GM23338 (cell line): ENCODE measurements around the gene HMG20B. TPM values are rescaled to one million over a fixed set of nuclear protein-coding genes. Genes with fewer than 3 reads are reported as not detected.

Experiments
- ATAC-seq: fragments of 200-7000 bp; cut with Tn5 transposase; 3 replicates; pipeline ENCODE4 v1.9.1; 2020
- DNase-seq: peaks from one replicate; pipeline ENCODE4 v3.0.0-alpha.2; 2015; ENCODE audit warnings: low spot score
- H2AFZ ChIP-seq: fragments of 200-600 bp; sonication (generic); 2 replicates; pipeline ENCODE4 v1.8.0; 2016; ENCODE audit warnings: antibody characterized with exemption, mild to moderate bottlenecking, moderate library complexity
- H3F3A ChIP-seq: fragments of 200-600 bp; sonication (generic); replicated peaks from 2 replicates; pipeline ENCODE4 v1.8.0; 2017; ENCODE audit warnings: antibody characterized with exemption, mixed run types, low read depth
- H3K27ac ChIP-seq: fragments of 200-600 bp; sonication (generic); 2 replicates; pipeline ENCODE4 v1.6.1; 2016; ENCODE audit warnings: low read depth
- H3K27me3 ChIP-seq: fragments of 200-600 bp; sonication (generic); 2 replicates; pipeline ENCODE4 v1.8.0; 2016; ENCODE audit warnings: mild to moderate bottlenecking, mixed run types, moderate library complexity; ENCODE audit not compliant: insufficient read depth
- H3K36me3 ChIP-seq: fragments of 200-600 bp; sonication (generic); 2 replicates; pipeline ENCODE4 v1.8.0; 2016; ENCODE audit warnings: mild to moderate bottlenecking; ENCODE audit not compliant: insufficient read depth
- H3K4me1 ChIP-seq: fragments of 200-600 bp; sonication (generic); 2 replicates; pipeline ENCODE4 v1.8.0; 2016; ENCODE audit warnings: mild to moderate bottlenecking, moderate library complexity; ENCODE audit not compliant: insufficient read depth
- H3K4me2 ChIP-seq: fragments of 200-600 bp; sonication (generic); 2 replicates; pipeline ENCODE4 v1.7.1; 2017; ENCODE audit warnings: mixed run types
- H3K4me3 ChIP-seq: fragments of 200-600 bp; sonication (generic); 2 replicates; pipeline ENCODE4 v1.6.1; 2016; ENCODE audit warnings: mixed run types
- H3K79me2 ChIP-seq: fragments of 200-600 bp; sonication (generic); replicated peaks from 2 replicates; pipeline ENCODE4 v1.8.0; 2017; ENCODE audit warnings: mild to moderate bottlenecking; ENCODE audit not compliant: insufficient read depth
- H3K9me2 ChIP-seq: fragments of 200-600 bp; sonication (generic); 2 replicates; pipeline ENCODE4 v1.8.0; 2017; ENCODE audit not compliant: insufficient read depth
- H4K20me1 ChIP-seq: fragments of 200-600 bp; sonication (generic); replicated peaks from 2 replicates; pipeline ENCODE4 v1.8.0; 2017; ENCODE audit warnings: mild to moderate bottlenecking; ENCODE audit not compliant: insufficient read depth
- H3K27ac Mint-ChIP-seq: 2 replicates; pipeline ENCODE4 v1.8.0; 2020; ENCODE audit warnings: inconsistent platforms, mild to moderate bottlenecking, moderate library complexity, mixed read lengths
- H3K27me3 Mint-ChIP-seq: 3 replicates; pipeline ENCODE4 v1.8.0; 2022; ENCODE audit warnings: low read depth, mild to moderate bottlenecking, moderate library complexity, mixed read lengths, inconsistent platforms; ENCODE audit not compliant: insufficient read depth, poor library complexity
- H3K36me3 Mint-ChIP-seq: 3 replicates; pipeline ENCODE4 v1.8.0; 2021; ENCODE audit warnings: low read depth, mild to moderate bottlenecking, inconsistent platforms, moderate library complexity, mixed read lengths
- H3K4me1 Mint-ChIP-seq: 3 replicates; pipeline ENCODE4 v1.8.0; 2020; ENCODE audit warnings: mild to moderate bottlenecking, inconsistent platforms, mixed read lengths
- H3K4me3 Mint-ChIP-seq: 3 replicates; pipeline ENCODE4 v1.8.0; 2021; ENCODE audit warnings: moderate library complexity, mild to moderate bottlenecking, inconsistent platforms, mixed read lengths
- H3K9me3 Mint-ChIP-seq: 3 replicates; pipeline ENCODE4 v1.8.0; 2020; ENCODE audit warnings: moderate library complexity, mild to moderate bottlenecking, inconsistent platforms, mixed read lengths
- CREB1 ChIP-seq: fragments of 250-450 bp; sonication (Bioruptor Pico); IDR thresholded peaks from 2 replicates; pipeline ENCODE4 v1.5.0; 2020; ENCODE audit warnings: low read depth, mild to moderate bottlenecking, moderate library complexity
- EZH2 ChIP-seq: fragments of 200-600 bp; sonication (generic); IDR thresholded peaks from one replicate; pipeline ENCODE4 v1.8.0; 2017; ENCODE audit warnings: antibody characterized with exemption, mild to moderate bottlenecking, low read depth; ENCODE audit not compliant: unreplicated experiment
- EZH2phosphoT487 ChIP-seq: fragments of 200-600 bp; sonication (generic); IDR thresholded peaks from one replicate; pipeline ENCODE4 v1.8.1; 2018; ENCODE audit warnings: antibody characterized with exemption; ENCODE audit not compliant: unreplicated experiment
- JUNB ChIP-seq: IDR thresholded peaks from one replicate; pipeline ENCODE4 v1.6.1; 2016; ENCODE audit warnings: antibody characterized with exemption; ENCODE audit not compliant: unreplicated experiment
- NANOG ChIP-seq: IDR thresholded peaks from 2 replicates; pipeline ENCODE4 v1.6.1; 2016; ENCODE audit warnings: antibody characterized with exemption, borderline replicate concordance
- STAT1 ChIP-seq: IDR thresholded peaks from one replicate; pipeline ENCODE4 v1.6.1; 2016; ENCODE audit warnings: antibody characterized with exemption; ENCODE audit not compliant: unreplicated experiment
- ZNF114 ChIP-seq: fragments of 250-450 bp; sonication (Bioruptor Pico); IDR thresholded peaks from 2 replicates; pipeline ENCODE4 v1.5.0; 2020; ENCODE audit warnings: mild to moderate bottlenecking, moderate library complexity
- ZNF331 ChIP-seq: fragments of 250-450 bp; sonication (Bioruptor Pico); IDR thresholded peaks from 2 replicates; pipeline ENCODE4 v1.5.0; 2020; ENCODE audit warnings: low read depth, mild to moderate bottlenecking, moderate library complexity
- polyA plus RNA-seq: library from polyadenylated mRNA; unstranded; fragments of >200 nt; fragmentation: Nextera tagmentation; extraction: Ambion mirVana; gene quantifications from 2 replicates; pipeline ENCODE4 v1.2.1, GENCODE V29; 2016
- total RNA-seq: library from RNA; depleted of rRNA; stranded (reverse); fragments of >200 nt; shearing (Covaris generic); gene quantifications from 2 replicates; pipeline ENCODE4 v1.2.3, GENCODE V29; 2014
- TF ChIP-seq, protein P1 (sequence below): IDR thresholded peaks from 2 replicates; pipeline ENCODE4 v1.6.1; 2016; ENCODE audit warnings: antibody characterized with exemption
- TF ChIP-seq, protein P2 (sequence below): fragments of 250-450 bp; sonication (Bioruptor Pico); IDR thresholded peaks from 2 replicates; pipeline ENCODE4 v1.5.0; 2020; ENCODE audit warnings: mild to moderate bottlenecking, moderate library complexity

Gene HMG20B
- total and polyA plus RNA-seq, 2 experiments from 2014 or later: 74.1 to 130 TPM

DNA sequence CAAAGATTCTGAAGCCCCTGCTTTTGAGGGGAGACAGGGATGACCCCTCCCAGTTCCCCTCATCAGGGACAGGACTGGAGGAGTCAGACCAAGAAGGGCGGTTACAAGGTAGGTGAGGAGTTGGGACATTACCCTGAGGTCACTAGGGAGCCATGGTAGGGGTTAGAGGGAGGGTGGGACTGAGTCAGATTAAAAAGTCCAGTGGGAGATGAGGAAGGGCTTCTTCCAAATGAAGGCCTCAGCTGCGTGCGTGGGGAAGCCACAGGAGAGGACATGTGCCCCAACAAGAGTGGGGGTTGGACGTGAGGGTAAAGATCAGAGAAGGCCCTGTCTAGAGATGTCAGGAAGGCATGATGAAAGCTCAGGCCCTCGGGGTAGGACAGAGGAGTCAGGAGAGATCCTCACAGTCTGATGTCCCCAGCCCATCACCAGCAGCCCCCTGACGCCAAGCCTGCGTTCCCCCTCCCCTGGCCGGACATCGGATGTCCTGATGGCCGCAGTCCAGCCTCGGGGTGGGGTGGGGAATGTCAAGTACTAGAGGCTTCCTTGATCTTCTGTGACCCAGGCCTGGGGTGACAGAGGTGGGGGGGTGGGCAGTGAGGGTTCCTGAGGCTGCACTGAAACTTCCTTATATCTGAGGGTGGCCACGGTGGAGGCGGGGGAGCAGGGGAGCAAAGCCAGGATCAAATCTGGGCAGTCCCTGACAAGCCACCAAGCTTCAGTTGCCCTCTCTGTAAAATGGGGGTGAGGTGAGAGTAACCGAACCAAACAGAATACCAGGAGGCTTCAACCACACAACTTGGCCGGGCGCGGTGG lies 8.8 kb upstream of the HMG20B start:
- no peaks in the 10 kb centered on the region for H3F3A ChIP-seq
- Mint-ChIP-seq H3K4me3 (no peak overlapping the region), H3K27ac (no peak overlapping the region), H3K27me3 (peaks cover 1% of the 10 kb centered on the region), H3K9me3 (no peaks in the 10 kb centered on the region), H3K4me1 (no peaks in the 10 kb centered on the region), H3K36me3 (no peaks in the 10 kb centered on the region)
- no peak overlapping the region for H3K4me3 ChIP-seq
- no peaks in the 10 kb centered on the region for H3K79me2 ChIP-seq
- no peak overlapping the region for H3K4me2 ChIP-seq
- H4K20me1 ChIP-seq: no peaks in the 10 kb centered on the region; the same call in 1 of the 2 replicates
- ATAC-seq (no peak), DNase-seq (no peak)
- no peak overlapping the region for H3K27ac ChIP-seq
- TF ChIP-seq, protein P1, sequence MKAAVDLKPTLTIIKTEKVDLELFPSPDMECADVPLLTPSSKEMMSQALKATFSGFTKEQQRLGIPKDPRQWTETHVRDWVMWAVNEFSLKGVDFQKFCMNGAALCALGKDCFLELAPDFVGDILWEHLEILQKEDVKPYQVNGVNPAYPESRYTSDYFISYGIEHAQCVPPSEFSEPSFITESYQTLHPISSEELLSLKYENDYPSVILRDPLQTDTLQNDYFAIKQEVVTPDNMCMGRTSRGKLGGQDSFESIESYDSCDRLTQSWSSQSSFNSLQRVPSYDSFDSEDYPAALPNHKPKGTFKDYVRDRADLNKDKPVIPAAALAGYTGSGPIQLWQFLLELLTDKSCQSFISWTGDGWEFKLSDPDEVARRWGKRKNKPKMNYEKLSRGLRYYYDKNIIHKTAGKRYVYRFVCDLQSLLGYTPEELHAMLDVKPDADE: no peak
- no peak for TF ChIP-seq STAT1
- TF ChIP-seq CREB1 (CRISPR knock-in tag): no peak
- TF ChIP-seq ZNF114 (CRISPR knock-in tag): no peak
- H3K4me1 ChIP-seq: no peaks in the 10 kb centered on the region
- H3K9me2 ChIP-seq: no peaks in the 10 kb centered on the region
- no peaks in the 10 kb centered on the region for H3K36me3 ChIP-seq
- H2AFZ ChIP-seq: no peak overlapping the region
- H3K27me3 ChIP-seq: no peaks in the 10 kb centered on the region

DNA sequence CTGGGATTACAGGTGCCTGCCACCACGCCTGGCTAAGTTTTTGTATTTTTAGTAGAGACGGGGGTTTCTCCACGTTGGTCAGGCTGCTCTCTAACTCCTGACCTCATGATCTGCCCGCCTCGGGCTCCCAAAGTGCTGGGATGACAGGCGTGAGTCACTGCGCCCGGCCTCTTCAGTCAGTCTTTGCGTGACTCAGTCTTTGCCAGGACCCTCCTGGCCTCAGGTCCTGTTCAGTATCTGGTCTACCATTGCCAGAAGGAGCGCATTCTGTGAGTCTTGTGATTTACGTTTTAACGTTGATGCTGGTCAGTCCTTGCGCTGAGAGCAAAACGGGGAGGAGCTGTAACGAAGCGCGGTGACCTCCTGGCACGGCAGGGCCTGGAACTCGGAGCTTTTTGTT lies 7.6 kb upstream of the HMG20B start:
- H2AFZ ChIP-seq: no peak overlapping the region
- H3K36me3 ChIP-seq: no peaks in the 10 kb centered on the region
- Mint-ChIP-seq H3K9me3 (no peaks in the 10 kb centered on the region), H3K36me3 (no peaks in the 10 kb centered on the region), H3K4me3 (no peak overlapping the region), H3K27me3 (peaks cover 4% of the 10 kb centered on the region), H3K4me1 (no peaks in the 10 kb centered on the region), H3K27ac (no peak overlapping the region)
- ATAC-seq (no peak), DNase-seq (no peak)
- no peaks in the 10 kb centered on the region for H3F3A ChIP-seq
- no peak overlapping the region for H3K4me2 ChIP-seq
- no peaks in the 10 kb centered on the region; the same call in 1 of the 2 replicates for H4K20me1 ChIP-seq
- no peaks in the 10 kb centered on the region for H3K9me2 ChIP-seq
- H3K4me3 ChIP-seq: no peak overlapping the region
- H3K4me1 ChIP-seq: no peaks in the 10 kb centered on the region
- H3K79me2 ChIP-seq: no peaks in the 10 kb centered on the region
- H3K27me3 ChIP-seq: no peaks in the 10 kb centered on the region
- no peak overlapping the region for H3K27ac ChIP-seq
- TF ChIP-seq CREB1 (CRISPR knock-in tag) (no peak), EZH2 (no peak), JUNB (no peak), EZH2phosphoT487 (no peak), STAT1 (no peak), ZNF331 (CRISPR knock-in tag) (no peak), NANOG (no peak)
- TF ChIP-seq, protein P1: no peak
- TF ChIP-seq, protein P2, sequence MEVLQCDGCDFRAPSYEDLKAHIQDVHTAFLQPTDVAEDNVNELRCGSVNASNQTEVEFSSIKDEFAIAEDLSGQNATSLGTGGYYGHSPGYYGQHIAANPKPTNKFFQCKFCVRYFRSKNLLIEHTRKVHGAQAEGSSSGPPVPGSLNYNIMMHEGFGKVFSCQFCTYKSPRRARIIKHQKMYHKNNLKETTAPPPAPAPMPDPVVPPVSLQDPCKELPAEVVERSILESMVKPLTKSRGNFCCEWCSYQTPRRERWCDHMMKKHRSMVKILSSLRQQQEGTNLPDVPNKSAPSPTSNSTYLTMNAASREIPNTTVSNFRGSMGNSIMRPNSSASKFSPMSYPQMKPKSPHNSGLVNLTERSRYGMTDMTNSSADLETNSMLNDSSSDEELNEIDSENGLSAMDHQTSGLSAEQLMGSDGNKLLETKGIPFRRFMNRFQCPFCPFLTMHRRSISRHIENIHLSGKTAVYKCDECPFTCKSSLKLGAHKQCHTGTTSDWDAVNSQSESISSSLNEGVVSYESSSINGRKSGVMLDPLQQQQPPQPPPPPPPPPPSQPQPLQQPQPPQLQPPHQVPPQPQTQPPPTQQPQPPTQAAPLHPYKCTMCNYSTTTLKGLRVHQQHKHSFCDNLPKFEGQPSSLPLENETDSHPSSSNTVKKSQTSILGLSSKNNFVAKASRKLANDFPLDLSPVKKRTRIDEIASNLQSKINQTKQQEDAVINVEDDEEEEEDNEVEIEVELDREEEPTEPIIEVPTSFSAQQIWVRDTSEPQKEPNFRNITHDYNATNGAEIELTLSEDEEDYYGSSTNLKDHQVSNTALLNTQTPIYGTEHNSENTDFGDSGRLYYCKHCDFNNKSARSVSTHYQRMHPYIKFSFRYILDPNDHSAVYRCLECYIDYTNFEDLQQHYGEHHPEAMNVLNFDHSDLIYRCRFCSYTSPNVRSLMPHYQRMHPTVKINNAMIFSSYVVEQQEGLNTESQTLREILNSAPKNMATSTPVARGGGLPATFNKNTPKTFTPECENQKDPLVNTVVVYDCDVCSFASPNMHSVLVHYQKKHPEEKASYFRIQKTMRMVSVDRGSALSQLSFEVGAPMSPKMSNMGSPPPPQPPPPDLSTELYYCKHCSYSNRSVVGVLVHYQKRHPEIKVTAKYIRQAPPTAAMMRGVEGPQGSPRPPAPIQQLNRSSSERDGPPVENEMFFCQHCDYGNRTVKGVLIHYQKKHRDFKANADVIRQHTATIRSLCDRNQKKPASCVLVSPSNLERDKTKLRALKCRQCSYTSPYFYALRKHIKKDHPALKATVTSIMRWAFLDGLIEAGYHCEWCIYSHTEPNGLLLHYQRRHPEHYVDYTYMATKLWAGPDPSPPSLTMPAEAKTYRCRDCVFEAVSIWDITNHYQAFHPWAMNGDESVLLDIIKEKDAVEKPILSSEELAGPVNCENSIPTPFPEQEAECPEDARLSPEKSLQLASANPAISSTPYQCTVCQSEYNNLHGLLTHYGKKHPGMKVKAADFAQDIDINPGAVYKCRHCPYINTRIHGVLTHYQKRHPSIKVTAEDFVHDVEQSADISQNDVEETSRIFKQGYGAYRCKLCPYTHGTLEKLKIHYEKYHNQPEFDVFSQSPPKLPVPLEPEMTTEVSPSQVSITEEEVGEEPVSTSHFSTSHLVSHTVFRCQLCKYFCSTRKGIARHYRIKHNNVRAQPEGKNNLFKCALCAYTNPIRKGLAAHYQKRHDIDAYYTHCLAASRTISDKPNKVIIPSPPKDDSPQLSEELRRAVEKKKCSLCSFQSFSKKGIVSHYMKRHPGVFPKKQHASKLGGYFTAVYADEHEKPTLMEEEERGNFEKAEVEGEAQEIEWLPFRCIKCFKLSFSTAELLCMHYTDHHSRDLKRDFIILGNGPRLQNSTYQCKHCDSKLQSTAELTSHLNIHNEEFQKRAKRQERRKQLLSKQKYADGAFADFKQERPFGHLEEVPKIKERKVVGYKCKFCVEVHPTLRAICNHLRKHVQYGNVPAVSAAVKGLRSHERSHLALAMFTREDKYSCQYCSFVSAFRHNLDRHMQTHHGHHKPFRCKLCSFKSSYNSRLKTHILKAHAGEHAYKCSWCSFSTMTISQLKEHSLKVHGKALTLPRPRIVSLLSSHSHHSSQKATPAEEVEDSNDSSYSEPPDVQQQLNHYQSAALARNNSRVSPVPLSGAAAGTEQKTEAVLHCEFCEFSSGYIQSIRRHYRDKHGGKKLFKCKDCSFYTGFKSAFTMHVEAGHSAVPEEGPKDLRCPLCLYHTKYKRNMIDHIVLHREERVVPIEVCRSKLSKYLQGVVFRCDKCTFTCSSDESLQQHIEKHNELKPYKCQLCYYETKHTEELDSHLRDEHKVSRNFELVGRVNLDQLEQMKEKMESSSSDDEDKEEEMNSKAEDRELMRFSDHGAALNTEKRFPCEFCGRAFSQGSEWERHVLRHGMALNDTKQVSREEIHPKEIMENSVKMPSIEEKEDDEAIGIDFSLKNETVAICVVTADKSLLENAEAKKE: no peak
